ENCODE data around the gene CYB561D1. TPM values are rescaled to one million over a fixed set of nuclear protein-coding genes. Genes with fewer than 3 reads are reported as not detected.

The CYB561D1 gene
- total RNA-seq, 4 donors from 2014 or later: 1.8 to 11.0 (median 8.4) TPM

GRCh38 chr1:109493227-109493626 lies 667 bp upstream of the CYB561D1 start:
- Histone ChIP-seq H3K36me3 (no peaks in the 10 kb centered on the region), H3K4me1 (peaks cover 0 to 4% of the 10 kb centered on the region in 2 donors), H3K9me3 (no peaks in the 10 kb centered on the region), H3K4me3 (no peak overlapping the region), H3K27ac (peak overlapping the region; percentile 75 to 78), H3K27me3 (no peaks in the 10 kb centered on the region)
- intact Hi-C loops (cut with DNase I; ENCODE audit: low total_unique reads): no loop called here
- TF ChIP-seq CTCF (IDR thresholded peaks at IDR 0.05) (no peak), POLR2A (IDR thresholded peaks at IDR 0.05) (no peak)
- DNase-seq: no peak

GRCh38 chr1:109495738-109496137 lies 1.8 kb downstream of the CYB561D1 start:
- intact Hi-C loops (cut with DNase I; ENCODE audit: low total_unique reads): no loop called here
- peaks cover 0 to 5% of the 10 kb centered on the region in 2 donors for H3K4me1 ChIP-seq
- DNase-seq: no peak
- no peaks in the 10 kb centered on the region for H3K9me3 ChIP-seq
- no peak overlapping the region for H3K27ac ChIP-seq
- no peaks in the 10 kb centered on the region for H3K36me3 ChIP-seq
- H3K27me3 ChIP-seq: no peaks in the 10 kb centered on the region
- no peak overlapping the region for H3K4me3 ChIP-seq
- TF ChIP-seq POLR2A (IDR thresholded peaks at IDR 0.05) (no peak), CTCF (IDR thresholded peaks at IDR 0.05) (no peak)

- intact Hi-C loops (cut with DNase I; ENCODE audit: low total_unique reads): no loop called here
- no peaks in the 10 kb centered on the region for H3K9me3 ChIP-seq
- H3K4me3 ChIP-seq: no peak overlapping the region
- no peak for DNase-seq
- peaks cover 0 to 5% of the 10 kb centered on the region in 2 donors for H3K4me1 ChIP-seq
- no peaks in the 10 kb centered on the region for H3K36me3 ChIP-seq
- no peaks in the 10 kb centered on the region for H3K27me3 ChIP-seq
- TF ChIP-seq POLR2A (IDR thresholded peaks at IDR 0.05) (no peak), CTCF (IDR thresholded peaks at IDR 0.05) (no peak)
- peak overlapping the region in 1 of 2 donors; percentile 8 for H3K27ac ChIP-seq
Observed at GRCh38 chr1:109497449-109498160, 3.7 kb downstream of the CYB561D1 start.

GRCh38 chr1:109498161-109498801 lies 4.4 kb downstream of the CYB561D1 start:
- intact Hi-C loops (cut with DNase I; ENCODE audit: low total_unique reads): no loop called here
- Histone ChIP-seq H3K36me3 (no peaks in the 10 kb centered on the region), H3K9me3 (no peaks in the 10 kb centered on the region), H3K4me1 (peaks cover 0 to 5% of the 10 kb centered on the region in 2 donors), H3K4me3 (no peak overlapping the region), H3K27ac (peak overlapping the region in 1 of 2 donors; percentile 8), H3K27me3 (no peaks in the 10 kb centered on the region)
- DNase-seq: no peak
- TF ChIP-seq POLR2A (IDR thresholded peaks at IDR 0.05) (no peak), CTCF (IDR thresholded peaks at IDR 0.05) (peak; percentile 44 to 62 (median 51))

GRCh38 chr1:109499081-109499480 lies 5.2 kb downstream of the CYB561D1 start:
- intact Hi-C loops (cut with DNase I; ENCODE audit: low total_unique reads): no loop called here
- H3K4me1 ChIP-seq: peaks cover 0 to 5% of the 10 kb centered on the region in 2 donors

More at GRCh38 chr1:109499081-109499480, 5.2 kb downstream of the CYB561D1 start:
- Histone ChIP-seq H3K27ac (no peak overlapping the region), H3K27me3 (no peaks in the 10 kb centered on the region), H3K36me3 (no peaks in the 10 kb centered on the region), H3K9me3 (no peaks in the 10 kb centered on the region), H3K4me3 (no peak overlapping the region)
- no peak for DNase-seq
- TF ChIP-seq CTCF (IDR thresholded peaks at IDR 0.05): no peak
- no peak for TF ChIP-seq POLR2A (IDR thresholded peaks at IDR 0.05)
